K562 (cell line): ENCODE results near the gene DLAT. TPM values are rescaled to one million over a fixed set of nuclear protein-coding genes. Genes with fewer than 3 reads are reported as not detected.

ENCODE experiments used
- AFF1 ChIP-seq, 2 experiments: fragments of 450-650 bp; IDR thresholded peaks; 2 replicates each; pipeline ENCODE4 v1.6.1; 2018; ENCODE audit warnings: mild to moderate bottlenecking in 2 of 2, low read depth in 1 of 2; ENCODE audit not compliant: partially characterized antibody in 2 of 2
- ARHGAP35 ChIP-seq: fragments of 450-650 bp; IDR thresholded peaks from 2 replicates; pipeline ENCODE4 v1.6.1; 2018; ENCODE audit not compliant: partially characterized antibody
- BACH1 ChIP-seq: fragments of 200-800 bp; sonication (Bioruptor generic); IDR thresholded peaks from 2 replicates; pipeline ENCODE4 v1.6.1; 2016; ENCODE audit warnings: missing genetic modification characterization, missing compliant biosample characterization
- BCOR ChIP-seq: fragments of 450-650 bp; IDR thresholded peaks from 2 replicates; pipeline ENCODE4 v1.6.1; 2016
- BRD9 ChIP-seq: fragments of 450-650 bp; IDR thresholded peaks from 2 replicates; pipeline ENCODE4 v1.6.1; 2018; ENCODE audit warnings: low read depth; ENCODE audit not compliant: partially characterized antibody
- CHCHD3 ChIP-seq: fragments of 250-450 bp; sonication (Bioruptor Pico); IDR thresholded peaks from 2 replicates; pipeline ENCODE4 v2.1.2; 2022; ENCODE audit warnings: mild to moderate bottlenecking
- E2F4 ChIP-seq: sonication (generic); formaldehyde crosslinking; IDR thresholded peaks from 2 replicates; pipeline ENCODE4 v1.8.0; 2022; ENCODE audit warnings: mild to moderate bottlenecking, low read depth, missing genetic modification reagents
- ETS2 ChIP-seq: IDR thresholded peaks from 2 replicates; pipeline ENCODE4 v1.6.1; 2016; ENCODE audit warnings: borderline replicate concordance, missing genetic modification characterization, mild to moderate bottlenecking, moderate library complexity, missing compliant biosample characterization; ENCODE audit not compliant: poor library complexity, severe bottlenecking
- FOXA3 ChIP-seq, 2 experiments: fragments of 450-650 bp in 1 of 2; sonication (generic) in 1 of 2; formaldehyde crosslinking; IDR thresholded peaks in 1 of 2; conservative IDR thresholded peaks in 1 of 2; 2 replicates each; pipeline versions ENCODE4 v1.4.0 to v1.8.0; 2020 to 2022; ENCODE audit warnings: mild to moderate bottlenecking in 2 of 2, missing genetic modification reagents in 1 of 2
- HNRNPH1 ChIP-seq: fragments of 200-400 bp; formaldehyde crosslinking; optimal IDR thresholded peaks from 2 replicates; pipeline ENCODE3; 2017; ENCODE audit warnings: low read depth, mild to moderate bottlenecking, low read length, moderate library complexity
- HNRNPL ChIP-seq: fragments of 200-400 bp; formaldehyde crosslinking; IDR thresholded peaks from 2 replicates; pipeline ENCODE4 v1.6.1; 2017; ENCODE audit warnings: low read depth, mild to moderate bottlenecking, low read length
- HOMEZ ChIP-seq: fragments of 250-450 bp; sonication (Bioruptor Pico); IDR thresholded peaks from 2 replicates; pipeline ENCODE4 v1.4.0; 2020; ENCODE audit warnings: mild to moderate bottlenecking, moderate library complexity
- ILF3 ChIP-seq: fragments of 450-650 bp; IDR thresholded peaks from 2 replicates; pipeline ENCODE4 v1.6.1; 2018; ENCODE audit warnings: antibody characterized with exemption, mild to moderate bottlenecking, moderate library complexity, borderline replicate concordance
- KDM1A ChIP-seq, 2 experiments: fragments of 450-650 bp; IDR thresholded peaks; 2 replicates each; pipeline ENCODE4 v1.6.1; 2016; ENCODE audit warnings: mild to moderate bottlenecking in 2 of 2
- KHSRP ChIP-seq: fragments of 450-650 bp; IDR thresholded peaks from 2 replicates; pipeline ENCODE4 v1.6.1; 2017
- MTA2 ChIP-seq: fragments of 450-650 bp; IDR thresholded peaks from 2 replicates; pipeline ENCODE4 v1.6.1; 2016; ENCODE audit warnings: low read depth
- NR2C1 ChIP-seq, 2 experiments: fragments of 450-650 bp; IDR thresholded peaks; 2 replicates each; pipeline ENCODE4 v1.6.1; 2017; ENCODE audit warnings: mild to moderate bottlenecking in 2 of 2, antibody characterized with exemption in 1 of 2, inconsistent platforms in 1 of 2, missing compliant biosample characterization in 1 of 2, missing genetic modification characterization in 1 of 2
- SIX5 ChIP-seq, 2 experiments: IDR thresholded peaks; 2 replicates each; pipeline ENCODE4 v1.6.1; 2011; ENCODE audit warnings: low read length in 2 of 2, borderline replicate concordance in 1 of 2, low read depth in 1 of 2, mild to moderate bottlenecking in 1 of 2, moderate library complexity in 1 of 2; ENCODE audit not compliant: insufficient read depth in 1 of 2
- ZNF134 ChIP-seq: fragments of 250-450 bp; sonication (Bioruptor Pico); conservative IDR thresholded peaks from 2 replicates; pipeline ENCODE4 v1.4.0; 2020
- ZNF347 ChIP-seq: fragments of 450-650 bp; formaldehyde crosslinking; IDR thresholded peaks from 2 replicates; pipeline ENCODE4 v1.4.0; 2020; ENCODE audit warnings: low read depth, mild to moderate bottlenecking, moderate library complexity
- ZNF507 ChIP-seq: conservative IDR thresholded peaks from 2 replicates; pipeline ENCODE4 v1.6.1; 2017; ENCODE audit warnings: missing genetic modification characterization, missing compliant biosample characterization
- polyA plus RNA-seq, 8 experiments: library from polyadenylated mRNA; depleted of rRNA in 4 of 8; stranded (reverse) in 5 of 8; unstranded in 3 of 8; fragments of >200 nt; fragmentation: Nextera tagmentation in 2 of 8; fragmentation: Illumina TruSeq in 1 of 8; extraction: Ambion mirVana in 2 of 8; extraction: Trizol in 1 of 8; gene quantifications; 2 replicates each; pipeline versions ENCODE4 v1.2.1 to v1.2.3, GENCODE V29; 2011 to 2014; ENCODE audit warnings: inconsistent platforms in 1 of 8, missing spikeins in 1 of 8
- total RNA-seq, 7 experiments: library from RNA; depleted of rRNA in 6 of 7; stranded (reverse); fragments of >200 nt in 6 of 7; fragmentation: Illumina TruSeq in 2 of 7; extraction: Trizol in 2 of 7; gene quantifications; 2 replicates each; pipeline versions ENCODE4 v1.2.1 to v1.2.3, GENCODE V29; 2011 to 2021; ENCODE audit warnings: low replicate concordance in 1 of 7

The DLAT gene
- total and polyA plus RNA-seq, 9 of the 15 experiments (the other 6 are each of a cell fraction or from before 2014, with no cell fraction given), result 41.7 to 152 (median 105) TPM

- TF ChIP-seq AFF1 (IDR thresholded peaks at IDR 0.05; ENCODE audit: low read depth in 1 of 2, partially characterized antibody in 2 of 2) (peak; percentile 11 to 62), ILF3 (no peak), HOMEZ (CRISPR knock-in tag) (no peak), ZNF507 (tag) (no peak), NR2C1 (IDR thresholded peaks at IDR 0.05) (peak; percentile 83), NR2C1 (tag; IDR thresholded peaks at IDR 0.05) (peak; percentile 82), ZNF347 (CRISPR knock-in tag) (no peak), FOXA3 (CRISPR knock-in tag; conservative IDR thresholded peaks at IDR 0.05 in 1 of 2, IDR thresholded peaks at IDR 0.05 in 1 of 2) (no peak), HNRNPH1 (no peak), ETS2 (no peak), MTA2 (no peak; the same call in 1 of the 2 replicates), BRD9 (peak; percentile 86), SIX5 (IDR thresholded peaks at IDR 0.05; ENCODE audit: borderline replicate concordance in 1 of 2, insufficient read depth in 1 of 2, low read depth in 1 of 2, low read length in 2 of 2) (no peak), HNRNPL (no peak), E2F4 (CRISPR knock-in tag) (no peak), KDM1A (IDR thresholded peaks at IDR 0.05) (peak in 1 of 2 experiments; percentile 41; a peak in 1 of 4 replicates), CHCHD3 (CRISPR knock-in tag) (no peak), BACH1 (tag) (no peak), ARHGAP35 (no peak), KHSRP (no peak), ZNF134 (CRISPR knock-in tag) (no peak), BCOR (peak; percentile 68; the same call in 1 of the 2 replicates)
These were observed at the start of gene DLAT (continued) for GRCh38 chr11:112024773-112025678.
